Spleen (tissue), 11 donors: Measurements from ENCODE around the gene STXBP5. TPM values are rescaled to one million over a fixed set of nuclear protein-coding genes. Genes with fewer than 3 reads are reported as not detected.

Experiments
- DNase-seq: peaks from one replicate; pipeline ENCODE4 v3.0.0-alpha.2; 2020
- H3K27ac ChIP-seq, 8 donors: fragments of 200-600 bp; sonication (generic) in 7 of 8; 1 replicate in 4 of 8; 2 replicates in 4 of 8; pipeline versions ENCODE4 v1.5.0 to v1.8.0; 2016 to 2021; ENCODE audit warnings: inconsistent platforms in 4 of 8, mild to moderate bottlenecking in 4 of 8, moderate library complexity in 1 of 8
- H3K27me3 ChIP-seq, 7 donors: fragments of 200-600 bp; sonication (generic) in 6 of 7; replicated peaks in 1 of 7; 1 replicate in 4 of 7; 2 replicates in 3 of 7; pipeline versions ENCODE4 v1.5.0 to v1.8.0; 2016 to 2021; ENCODE audit warnings: inconsistent platforms in 3 of 7, mild to moderate bottlenecking in 1 of 7
- H3K36me3 ChIP-seq, 6 donors: fragments of 200-600 bp; sonication (generic) in 5 of 6; 1 replicate in 4 of 6; 2 replicates in 2 of 6; pipeline versions ENCODE4 v1.5.0 to v1.8.0; 2016 to 2021; ENCODE audit warnings: inconsistent platforms in 2 of 6
- H3K4me1 ChIP-seq, 6 donors: fragments of 200-600 bp; sonication (generic) in 5 of 6; 1 replicate in 3 of 6; 2 replicates in 3 of 6; pipeline versions ENCODE4 v1.5.0 to v1.8.0; 2016 to 2021; ENCODE audit warnings: inconsistent platforms in 3 of 6
- H3K4me3 ChIP-seq, 8 donors: fragments of 200-600 bp; sonication (generic) in 7 of 8; 1 replicate in 4 of 8; 2 replicates in 4 of 8; pipeline versions ENCODE4 v1.5.0 to v1.8.0; 2016 to 2021; ENCODE audit warnings: inconsistent platforms in 4 of 8, mild to moderate bottlenecking in 4 of 8, moderate library complexity in 2 of 8
- H3K9me3 ChIP-seq, 8 donors: fragments of 200-600 bp; sonication (generic) in 7 of 8; 1 replicate in 4 of 8; 2 replicates in 4 of 8; pipeline versions ENCODE4 v1.5.0 to v1.8.0; 2016 to 2021; ENCODE audit warnings: inconsistent platforms in 4 of 8
- CTCF ChIP-seq, 11 experiments: fragments of 200-600 bp in 7 of 11; fragments of 450-650 bp in 4 of 11; sonication (generic) in 4 of 11; IDR thresholded peaks in 8 of 11; conservative IDR thresholded peaks in 3 of 11; 1 replicate in 7 of 11; 2 replicates in 4 of 11; pipeline versions ENCODE4 v1.4.0 to v1.8.0; 2016 to 2021; ENCODE audit warnings: antibody characterized with exemption in 11 of 11, inconsistent platforms in 4 of 11, mild to moderate bottlenecking in 1 of 11
- POLR2A ChIP-seq, 3 donors: fragments of 450-650 bp; IDR thresholded peaks; one replicate each; pipeline ENCODE4 v1.5.1; 2017; ENCODE audit warnings: antibody characterized with exemption in 3 of 3, mild to moderate bottlenecking in 1 of 3
- POLR2AphosphoS5 ChIP-seq, 3 donors: sonication (generic); formaldehyde crosslinking; IDR thresholded peaks; one replicate each; pipeline ENCODE4 v1.5.1; 2017; ENCODE audit warnings: antibody characterized with exemption in 3 of 3
- WGBS, 5 donors: extraction: QIAGEN DNeasy Blood & Tissue Kit in 3 of 5; methylation state at CpG; one replicate each; pipeline versions ENCODE4 v1.1.5 to v1.1.7; 2013 to 2018; 5-methylcytosine and 5-hydroxymethylcytosine counted together
- intact Hi-C: fragments of 100-400 bp; cut with DNase I; formaldehyde crosslinking; loops from one replicate; pipeline ENCODE4 v1.15.0; 2023; ENCODE audit warnings: low total_unique reads
- polyA plus RNA-seq, 3 donors: library from polyadenylated mRNA; stranded (reverse); fragments of 200-250 nt; gene quantifications; one replicate each; pipeline ENCODE4 v1.2.1, GENCODE V29; 2013
- total RNA-seq, 7 donors: library from RNA; depleted of rRNA in 3 of 7; stranded (reverse); fragments of >200 nt in 3 of 7; fragmentation: NEBNext Ultra II Directional in 4 of 7; extraction: Animal tissue kit (Norgen Biotek cat#: 25700) in 4 of 7; gene quantifications; one replicate each; pipeline versions ENCODE4 v1.1.0 to v1.2.1, GENCODE V29; 2016 to 2021
- donor health status: healthy with polysubstance abuse.
- donor health status: DM: no; HTN: no; CAD: no; lungs with moderate emphysema.
- donor health status: DM: no; HTN: no; CAD: no.
- donor health status: Bipolar disorder and iron deficiency.
- donor health status: healthy.
- donor health status: DM: no; HTN: no; CAD: no.
- donor health status: DM: yes; HTN: yes; CAD: no.

STXBP5 gene
- total and polyA plus RNA-seq, 10 donors, result 6.5 to 51.1 (median 32.3) TPM

GRCh38 chr6:147299035-147299434 lies 94.8 kb downstream of the STXBP5 start:
- peaks cover 0 to 59% (median 20%) of the 10 kb centered on the region in 6 donors for H3K36me3 ChIP-seq
- H3K9me3 ChIP-seq, result peaks cover 0 to 57% (median 42%) of the 10 kb centered on the region in 8 donors
- no peaks in the 10 kb centered on the region for H3K27me3 ChIP-seq
- intact Hi-C loops, result no loop called here
- H3K4me3 ChIP-seq, result no peak overlapping the region
- no peaks in the 10 kb centered on the region for H3K4me1 ChIP-seq
- WGBS, 5 donors, result 81 to 92% (median 91%) methylated on average over 3 of the region's 3 CpGs
- no peak for DNase-seq
- H3K27ac ChIP-seq, result no peak overlapping the region
- TF ChIP-seq CTCF (IDR thresholded peaks at IDR 0.05 in 8 of 11, conservative IDR thresholded peaks at IDR 0.05 in 3 of 11) (no peak), POLR2A (IDR thresholded peaks at IDR 0.05) (no peak), POLR2AphosphoS5 (IDR thresholded peaks at IDR 0.05) (no peak)

DNA sequence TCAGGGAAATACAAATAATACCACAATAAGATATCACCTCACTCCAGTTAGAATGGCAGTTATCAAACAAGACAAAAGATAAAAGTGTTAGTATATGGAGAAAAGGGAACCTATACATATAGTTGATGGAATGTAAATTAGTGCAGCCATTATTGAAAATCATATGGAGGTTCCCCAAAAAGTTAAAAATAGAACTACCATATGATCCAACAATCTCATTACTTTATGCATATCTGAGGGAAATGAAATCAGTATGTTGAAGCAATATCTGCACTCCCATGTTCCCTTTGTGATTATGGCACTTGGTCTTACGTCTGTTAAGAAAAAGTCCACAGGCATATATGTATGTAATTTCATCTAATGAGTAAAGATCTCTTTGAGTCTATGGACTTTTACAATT lies 96.9 kb downstream of the STXBP5 start:
- no peak for DNase-seq
- 93 to 100% (median 95%) methylated on average over 1 of the region's 1 CpG for WGBS, 5 donors

GRCh38 chr6:147304016-147304415 lies 99.8 kb downstream of the STXBP5 start:
- H3K36me3 ChIP-seq, result peaks cover 0 to 42% (median 19%) of the 10 kb centered on the region in 6 donors
- H3K9me3 ChIP-seq, result peaks cover 0 to 36% (median 28%) of the 10 kb centered on the region in 8 donors
- H3K4me1 ChIP-seq, result no peaks in the 10 kb centered on the region
- no peaks in the 10 kb centered on the region for H3K27me3 ChIP-seq
- intact Hi-C loops, result no loop called here
- TF ChIP-seq POLR2A (IDR thresholded peaks at IDR 0.05) (no peak), CTCF (IDR thresholded peaks at IDR 0.05 in 8 of 11, conservative IDR thresholded peaks at IDR 0.05 in 3 of 11) (no peak), POLR2AphosphoS5 (IDR thresholded peaks at IDR 0.05) (no peak)
- no peak overlapping the region for H3K27ac ChIP-seq
- no peak for DNase-seq
- WGBS, 5 donors, result 95 to 98% (median 97%) methylated on average over 4 of the region's 4 CpGs
- H3K4me3 ChIP-seq, result no peak overlapping the region

More for the DNA sequence above, 96.9 kb downstream of the STXBP5 start:
- Histone ChIP-seq H3K4me1 (no peaks in the 10 kb centered on the region), H3K9me3 (peaks cover 0 to 55% (median 43%) of the 10 kb centered on the region in 8 donors), H3K27me3 (no peaks in the 10 kb centered on the region), H3K4me3 (no peak overlapping the region), H3K36me3 (peaks cover 0 to 56% (median 27%) of the 10 kb centered on the region in 6 donors), H3K27ac (no peak overlapping the region)
- no peak for TF ChIP-seq POLR2AphosphoS5 (IDR thresholded peaks at IDR 0.05)
- TF ChIP-seq POLR2A (IDR thresholded peaks at IDR 0.05), result no peak
- no peak for TF ChIP-seq CTCF (IDR thresholded peaks at IDR 0.05 in 8 of 11, conservative IDR thresholded peaks at IDR 0.05 in 3 of 11)
- intact Hi-C loops, result no loop called here

DNA sequence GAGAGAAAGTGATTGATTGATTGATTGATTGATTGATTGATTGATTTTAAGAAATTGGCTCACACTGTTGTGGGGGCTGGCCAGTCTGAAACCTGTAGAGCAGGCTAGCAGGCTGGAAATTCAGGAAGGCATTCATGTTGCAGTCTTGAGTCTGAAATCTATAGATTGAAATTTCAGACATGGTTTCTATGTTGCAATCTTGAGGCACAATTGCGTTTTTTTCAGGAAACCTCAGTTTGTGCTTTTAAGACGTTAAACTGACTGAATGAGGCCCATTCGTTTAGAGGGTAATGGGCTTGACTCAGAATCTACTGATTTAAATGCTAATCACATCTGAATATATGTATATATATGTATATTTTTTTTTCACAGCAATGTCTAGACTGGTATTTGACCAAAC lies 106.3 kb downstream of the STXBP5 start:
- Histone ChIP-seq H3K27ac (peak overlapping the region in 1 of 8 donors; percentile 12), H3K4me1 (no peaks in the 10 kb centered on the region), H3K9me3 (no peaks in the 10 kb centered on the region), H3K27me3 (no peaks in the 10 kb centered on the region), H3K4me3 (no peak overlapping the region), H3K36me3 (peaks cover 0 to 57% (median 2%) of the 10 kb centered on the region in 6 donors)
- intact Hi-C loops, result no loop called here
- WGBS, 5 donors, result 57 to 88% (median 71%) methylated on average over 3 of the region's 3 CpGs
- DNase-seq, result no peak
- TF ChIP-seq POLR2AphosphoS5 (IDR thresholded peaks at IDR 0.05) (no peak), CTCF (IDR thresholded peaks at IDR 0.05 in 8 of 11, conservative IDR thresholded peaks at IDR 0.05 in 3 of 11) (no peak)
